K562 (cell line): ENCODE data around the gene FBRS. TPM values are rescaled to one million over a fixed set of nuclear protein-coding genes. Genes with fewer than 3 reads are reported as not detected.

Experiments
- HDAC1 ChIP-seq, 2 experiments: fragments of 450-650 bp; IDR thresholded peaks; 2 replicates each; pipeline ENCODE4 v1.6.1; 2016 to 2017; ENCODE audit warnings: inconsistent platforms in 1 of 2, mild to moderate bottlenecking in 1 of 2, moderate library complexity in 1 of 2
- MGA ChIP-seq: fragments of 450-650 bp; IDR thresholded peaks from 2 replicates; pipeline ENCODE4 v1.6.1; 2016; ENCODE audit warnings: mild to moderate bottlenecking, moderate library complexity
- MXD1 ChIP-seq: fragments of 250-450 bp; sonication (Bioruptor Pico); IDR thresholded peaks from 2 replicates; pipeline ENCODE4 v1.8.0; 2021; ENCODE audit warnings: borderline replicate concordance, mild to moderate bottlenecking, moderate library complexity; ENCODE audit not compliant: poor library complexity, severe bottlenecking
- POLR2H ChIP-seq: IDR thresholded peaks from 2 replicates; pipeline ENCODE4 v1.6.1; 2016; ENCODE audit warnings: missing genetic modification characterization, low read depth, mild to moderate bottlenecking, control low read depth, missing compliant biosample characterization, moderate library complexity
- SRSF3 ChIP-seq: fragments of 200-400 bp; formaldehyde crosslinking; IDR thresholded peaks from 2 replicates; pipeline ENCODE4 v1.6.1; 2016; ENCODE audit warnings: mild to moderate bottlenecking, low read length, moderate library complexity; ENCODE audit not compliant: insufficient read depth
- TFAM ChIP-seq: fragments of 250-450 bp; sonication (Bioruptor Pico); conservative IDR thresholded peaks from 2 replicates; pipeline ENCODE4 v1.5.0; 2021; ENCODE audit warnings: mild to moderate bottlenecking, moderate library complexity
- ZNF699 ChIP-seq: fragments of 250-450 bp; sonication (Bioruptor Pico); IDR thresholded peaks from 2 replicates; pipeline ENCODE4 v1.8.0; 2021; ENCODE audit warnings: mild to moderate bottlenecking, moderate library complexity; ENCODE audit not compliant: insufficient replicate concordance
- ZNF778 ChIP-seq: fragments of 450-650 bp; formaldehyde crosslinking; IDR thresholded peaks from 2 replicates; pipeline ENCODE4 v1.4.0; 2020; ENCODE audit warnings: mild to moderate bottlenecking, moderate library complexity
- polyA plus RNA-seq, 8 experiments: library from polyadenylated mRNA; depleted of rRNA in 4 of 8; stranded (reverse) in 5 of 8; unstranded in 3 of 8; fragments of >200 nt; fragmentation: Nextera tagmentation in 2 of 8; fragmentation: Illumina TruSeq in 1 of 8; extraction: Ambion mirVana in 2 of 8; extraction: Trizol in 1 of 8; gene quantifications; 2 replicates each; pipeline versions ENCODE4 v1.2.1 to v1.2.3, GENCODE V29; 2011 to 2014; ENCODE audit warnings: inconsistent platforms in 1 of 8, missing spikeins in 1 of 8
- total RNA-seq, 7 experiments: library from RNA; depleted of rRNA in 6 of 7; stranded (reverse); fragments of >200 nt in 6 of 7; fragmentation: Illumina TruSeq in 2 of 7; extraction: Trizol in 2 of 7; gene quantifications; 2 replicates each; pipeline versions ENCODE4 v1.2.1 to v1.2.3, GENCODE V29; 2011 to 2021; ENCODE audit warnings: low replicate concordance in 1 of 7
- TF ChIP-seq, protein P1 (sequence below): fragments of 450-650 bp; IDR thresholded peaks from 2 replicates; pipeline ENCODE4 v1.6.1; 2017; ENCODE audit warnings: antibody characterized with exemption

The FBRS gene
- total and polyA plus RNA-seq, 9 of the 15 experiments (the other 6 are each of a cell fraction or from before 2014, with no cell fraction given) = 0.32 to 59.5 (median 13.1) TPM

DNA sequence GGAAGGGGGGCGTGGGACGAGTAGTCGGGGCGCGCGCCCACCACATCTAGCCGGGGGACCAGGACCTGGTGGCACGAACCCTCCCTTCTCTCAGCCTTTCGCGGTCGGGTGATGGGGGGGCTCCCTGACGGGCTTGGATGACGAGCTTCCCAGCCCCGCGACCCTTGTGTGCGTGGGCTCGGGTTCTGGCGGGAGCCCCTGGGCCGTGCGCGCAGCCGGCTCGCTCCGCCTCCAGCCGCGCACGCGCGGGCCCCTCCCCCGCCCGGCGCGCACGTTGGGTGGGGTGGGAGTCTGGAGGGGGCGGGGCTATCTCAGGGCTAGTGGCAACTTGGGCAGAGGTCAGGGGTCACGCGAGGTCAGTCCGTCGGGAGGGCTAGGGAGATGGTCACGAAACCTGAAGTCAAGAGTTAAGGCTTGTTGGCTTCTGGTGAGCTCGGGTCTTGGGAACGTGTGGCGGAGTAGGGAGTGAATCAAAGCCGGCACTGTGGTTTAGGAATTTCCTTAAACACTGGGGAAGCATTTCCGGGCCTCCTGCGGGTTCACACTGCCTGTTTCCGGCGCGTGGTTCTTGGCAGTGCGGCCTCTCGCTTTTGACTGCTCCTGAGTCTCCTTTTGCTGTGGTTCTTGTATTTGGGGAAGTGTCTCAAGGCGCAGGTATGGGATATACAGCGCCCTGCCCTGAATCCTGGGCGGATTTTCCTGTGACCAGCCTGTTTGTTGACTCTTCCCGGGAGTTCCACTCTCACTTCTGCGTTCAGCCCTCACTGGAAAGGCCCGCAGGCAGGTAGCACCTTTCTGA, 40.8 kb downstream of the FBRS start, which contains the start of gene SRCAP (continued):
- TF ChIP-seq MGA (no peak), HDAC1 (IDR thresholded peaks at IDR 0.05) (peak in 1 of 2 experiments; percentile 85; a peak in 2 of 4 replicates), ZNF699 (CRISPR knock-in tag) (no peak), SRSF3 (no peak), POLR2H (tag) (no peak), MXD1 (CRISPR knock-in tag) (no peak), TFAM (CRISPR knock-in tag) (no peak), ZNF778 (CRISPR knock-in tag) (no peak)
- TF ChIP-seq, protein P1, sequence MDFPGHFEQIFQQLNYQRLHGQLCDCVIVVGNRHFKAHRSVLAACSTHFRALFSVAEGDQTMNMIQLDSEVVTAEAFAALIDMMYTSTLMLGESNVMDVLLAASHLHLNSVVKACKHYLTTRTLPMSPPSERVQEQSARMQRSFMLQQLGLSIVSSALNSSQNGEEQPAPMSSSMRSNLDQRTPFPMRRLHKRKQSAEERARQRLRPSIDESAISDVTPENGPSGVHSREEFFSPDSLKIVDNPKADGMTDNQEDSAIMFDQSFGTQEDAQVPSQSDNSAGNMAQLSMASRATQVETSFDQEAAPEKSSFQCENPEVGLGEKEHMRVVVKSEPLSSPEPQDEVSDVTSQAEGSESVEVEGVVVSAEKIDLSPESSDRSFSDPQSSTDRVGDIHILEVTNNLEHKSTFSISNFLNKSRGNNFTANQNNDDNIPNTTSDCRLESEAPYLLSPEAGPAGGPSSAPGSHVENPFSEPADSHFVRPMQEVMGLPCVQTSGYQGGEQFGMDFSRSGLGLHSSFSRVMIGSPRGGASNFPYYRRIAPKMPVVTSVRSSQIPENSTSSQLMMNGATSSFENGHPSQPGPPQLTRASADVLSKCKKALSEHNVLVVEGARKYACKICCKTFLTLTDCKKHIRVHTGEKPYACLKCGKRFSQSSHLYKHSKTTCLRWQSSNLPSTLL = no peak
